Retinal pigment epithelial cell (primary cell): Measurements from ENCODE around the gene MEA1.

ENCODE experiments used
- DNase-seq: peaks from one replicate; pipeline ENCODE4 v3.0.0-alpha.2; 2010; ENCODE audit warnings: low read depth
- H3K4me3 ChIP-seq: 2 replicates; pipeline ENCODE4 v1.5.1; 2011; ENCODE audit warnings: mild to moderate bottlenecking, low read length, control low read depth, moderate library complexity
- CTCF ChIP-seq: conservative IDR thresholded peaks from 2 replicates; pipeline ENCODE4 v1.5.1; 2011; ENCODE audit warnings: low read depth, low read length, control low read depth, inconsistent platforms

Gene MEA1

GRCh38 chr6:42993445-42993844, 20.3 kb downstream of the MEA1 start:
- H3K4me3 ChIP-seq, result no peak overlapping the region
- no peak for TF ChIP-seq CTCF
- DNase-seq, result no peak

DNA sequence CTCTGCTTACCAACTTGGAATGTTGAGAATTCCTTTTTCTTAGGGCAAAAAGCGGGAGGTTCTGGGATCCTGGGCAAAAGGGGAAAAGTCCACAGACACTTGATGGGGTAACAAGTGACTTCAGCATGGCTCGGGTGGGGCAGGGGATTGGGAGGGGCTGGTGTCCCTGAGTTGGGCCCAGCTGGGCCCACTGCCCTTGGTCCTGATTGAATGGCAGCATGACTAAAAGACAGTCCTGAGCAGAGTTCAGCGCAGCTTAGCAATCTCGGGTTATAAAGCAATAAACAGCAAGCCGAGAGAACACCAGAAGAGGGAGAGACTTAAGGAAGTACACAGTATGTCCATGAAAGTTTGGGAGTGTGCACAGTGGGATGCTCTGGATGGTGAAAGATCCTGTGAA, 23.8 kb downstream of the MEA1 start:
- DNase-seq, result no peak
- no peak for TF ChIP-seq CTCF
- H3K4me3 ChIP-seq, result no peak overlapping the region

- no peak for DNase-seq
- TF ChIP-seq CTCF, result no peak
- no peak overlapping the region for H3K4me3 ChIP-seq
Observed at GRCh38 chr6:42988486-42989020, 25.2 kb downstream of the MEA1 start.

DNA sequence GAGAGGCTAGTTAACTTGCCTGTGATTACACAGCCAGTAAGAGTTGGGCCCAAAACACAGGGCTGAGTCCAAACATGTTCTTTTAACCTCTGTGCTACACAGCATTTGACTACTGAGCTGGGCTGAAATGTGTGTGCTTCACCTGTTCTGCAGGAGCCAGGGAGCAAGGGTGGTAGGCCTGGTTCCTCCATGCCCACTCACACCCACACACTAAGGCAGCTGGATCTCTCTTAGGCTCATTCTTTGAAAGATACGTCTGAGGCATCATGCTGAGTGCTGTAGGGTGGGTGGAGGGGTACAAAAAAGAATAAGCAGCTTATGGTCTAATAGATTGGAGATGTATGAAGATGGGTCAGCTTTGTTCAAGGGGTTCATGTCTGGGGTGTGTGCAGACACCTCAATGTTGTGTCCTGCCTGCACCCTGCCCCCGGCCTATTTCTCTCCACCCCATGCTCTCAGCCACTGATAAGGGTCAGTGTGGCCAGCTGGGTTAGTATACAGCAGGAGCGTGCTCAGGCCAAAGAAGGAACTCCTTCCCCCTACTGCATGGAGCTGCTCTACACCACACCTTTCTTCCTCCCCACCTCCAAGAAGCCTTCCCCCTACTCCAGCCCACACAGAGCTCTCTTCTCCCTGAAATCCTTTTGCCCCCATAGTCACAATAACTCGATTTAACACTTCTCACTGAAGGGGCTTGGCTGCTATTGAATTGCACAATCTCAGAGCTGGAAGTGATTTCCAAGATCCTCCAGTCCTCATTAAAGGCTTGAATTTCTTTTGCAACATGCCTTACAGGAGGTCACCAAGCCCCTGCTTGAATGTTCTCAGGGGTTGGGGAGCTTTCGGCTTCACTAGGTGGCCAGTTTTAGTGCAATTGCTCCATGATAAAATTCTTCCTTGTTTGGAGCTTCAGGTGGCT, 26.0 kb downstream of the MEA1 start:
- no peak overlapping the region for H3K4me3 ChIP-seq
- TF ChIP-seq CTCF, result no peak
- no peak for DNase-seq

DNA sequence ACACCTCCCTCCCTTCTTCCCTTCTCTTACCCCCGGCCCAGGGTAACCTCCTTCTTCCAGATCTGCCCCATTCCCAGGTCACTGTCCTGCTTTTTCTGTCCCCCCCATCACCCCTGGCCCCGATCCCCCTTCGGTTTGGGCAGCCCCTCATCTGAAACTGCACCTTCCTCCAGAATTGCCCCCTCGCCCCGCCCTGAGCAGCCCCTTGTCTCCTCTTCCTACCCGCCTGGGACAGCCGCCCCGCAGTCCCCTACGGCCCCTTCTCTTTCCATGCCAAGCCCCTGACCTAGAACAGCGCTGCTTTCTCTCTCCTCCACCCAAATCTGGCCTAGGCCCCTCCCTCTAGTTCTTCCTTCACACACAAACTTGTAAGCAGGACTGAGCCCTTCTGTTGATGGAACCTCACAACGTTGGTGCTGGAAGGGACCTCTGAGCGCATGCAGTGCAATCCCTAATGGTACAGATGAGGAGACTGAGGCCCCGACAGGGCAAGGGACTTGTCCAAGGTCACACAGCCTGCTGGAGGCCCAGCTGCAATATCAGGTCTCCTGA, 28.7 kb downstream of the MEA1 start:
- peak overlapping the region; percentile 74 for H3K4me3 ChIP-seq
- no peak for TF ChIP-seq CTCF
- DNase-seq, result no peak

DNA sequence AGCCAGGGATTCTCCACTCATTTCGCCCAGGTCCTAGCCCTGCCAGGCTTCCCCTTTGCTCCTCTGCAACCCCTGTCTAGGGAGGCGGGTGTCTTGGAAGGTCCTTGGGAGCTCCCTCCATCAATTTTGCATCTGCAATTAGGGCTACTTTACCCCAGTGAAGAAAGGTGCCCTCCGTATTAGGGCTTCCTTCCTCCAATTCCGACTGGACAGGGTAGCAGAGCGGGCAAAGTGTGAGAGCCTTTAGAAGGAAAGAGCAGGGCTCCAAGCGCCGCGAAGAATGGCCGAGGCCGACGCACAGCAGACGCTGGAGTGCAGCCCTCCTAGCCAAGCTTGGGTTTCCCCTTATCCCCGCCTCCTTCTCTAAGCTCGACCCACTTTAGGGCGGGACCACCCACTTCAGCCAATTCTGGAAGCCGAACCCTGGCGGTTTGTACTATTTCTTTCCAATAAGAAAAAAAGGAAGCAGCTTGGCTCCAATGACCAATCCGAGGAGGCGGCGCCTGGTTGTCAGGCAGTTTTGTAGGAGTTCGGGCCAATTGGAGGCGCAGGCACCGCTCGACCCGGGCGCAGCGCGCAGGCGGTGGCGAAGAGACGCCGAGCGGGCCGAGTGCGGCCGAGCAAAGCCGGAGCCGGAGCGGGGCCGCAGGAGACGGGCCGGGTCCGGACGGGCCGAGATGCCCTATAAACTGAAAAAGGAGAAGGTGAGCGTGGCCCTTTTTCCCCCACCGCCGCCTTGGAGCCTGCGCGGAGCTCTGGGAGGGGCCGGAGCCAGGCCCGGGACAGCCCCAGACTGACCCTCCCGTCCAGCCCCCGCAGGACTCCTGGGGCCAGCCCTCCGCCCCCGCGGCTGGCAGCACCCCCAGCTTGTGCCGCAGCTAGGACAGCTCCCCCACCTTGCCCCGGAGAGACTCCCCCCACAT, 29.5 kb downstream of the MEA1 start, which contains the start of gene PPP2R5D:
PPP2R5D (plus strand) TSS at position 570 of the 923 bp plus-strand sequence; CDS start at position 678, 108 bp downstream.
- DNase-seq, result peak; percentile 97
- no peak for TF ChIP-seq CTCF
- peak within 1 kb of the TSS; percentile 74 for H3K4me3 ChIP-seq
